GM21786 (cell line): Measurements from ENCODE around the gene MSH3.
"Not testable (repeated sequence)": the region's sequence is repeated elsewhere in the genome, so short reads cannot be mapped to it uniquely, and the experiment has no call there.

Experiments used
- ATAC-seq: cut with Tn5 transposase; IDR thresholded peaks from one replicate; pipeline ENCODE4 v1.9.1; 2021; ENCODE audit not compliant: unreplicated experiment

Gene MSH3

DNA sequence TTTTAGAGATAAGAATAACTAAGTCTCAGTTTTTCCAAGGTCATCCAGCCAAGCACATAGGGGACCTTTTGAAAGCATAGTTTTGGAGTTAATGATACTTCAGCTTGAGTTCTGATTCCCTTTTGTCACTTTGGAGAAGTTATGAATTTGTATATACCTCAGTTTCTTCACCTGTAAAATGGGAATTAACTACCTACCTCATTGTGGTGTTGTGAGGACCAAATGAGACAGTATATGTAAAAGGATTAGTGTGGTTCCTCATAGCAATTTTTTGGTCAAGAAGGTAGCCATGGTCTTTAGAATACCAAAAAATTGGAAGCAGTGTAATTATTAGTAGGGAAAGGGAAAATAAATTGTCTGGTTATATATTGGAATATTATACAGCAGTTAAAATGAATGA is 98.0 kb downstream of the MSH3 start:
- no peak for ATAC-seq

- no peak for ATAC-seq
Observed at GRCh38 chr5:80753712-80754111, 99.3 kb downstream of the MSH3 start.

- peak; percentile 53 for ATAC-seq
Observed at GRCh38 chr5:80754900-80755299, 100.4 kb downstream of the MSH3 start.

GRCh38 chr5:80755626-80756025 is 101.2 kb downstream of the MSH3 start:
- ATAC-seq, result peak; percentile 98

- no peak for ATAC-seq
Observed at GRCh38 chr5:80756292-80756691, 101.8 kb downstream of the MSH3 start.

DNA sequence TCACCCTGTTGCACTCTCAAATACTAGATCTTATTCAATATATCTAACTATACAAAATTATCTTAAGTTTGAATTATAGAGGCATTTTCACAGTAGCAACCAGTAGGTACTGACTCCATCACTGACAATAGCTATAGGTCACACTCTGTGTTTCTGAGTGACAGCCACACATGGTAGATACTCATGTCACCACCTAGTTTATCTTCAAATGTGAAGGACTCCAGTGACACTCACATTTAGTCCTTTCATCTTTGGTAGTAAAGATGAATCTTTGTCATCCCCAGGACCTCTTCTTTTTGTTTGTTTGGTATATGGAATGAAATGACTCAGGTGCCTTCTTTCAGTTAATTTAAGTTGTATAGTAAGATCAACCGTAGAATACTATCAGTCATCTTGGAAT is 102.8 kb downstream of the MSH3 start:
- no peak for ATAC-seq

- ATAC-seq, result no peak
Observed at GRCh38 chr5:80759866-80760577, 105.6 kb downstream of the MSH3 start.

GRCh38 chr5:80760680-80761079 is 106.2 kb downstream of the MSH3 start:
- ATAC-seq, result no peak

DNA sequence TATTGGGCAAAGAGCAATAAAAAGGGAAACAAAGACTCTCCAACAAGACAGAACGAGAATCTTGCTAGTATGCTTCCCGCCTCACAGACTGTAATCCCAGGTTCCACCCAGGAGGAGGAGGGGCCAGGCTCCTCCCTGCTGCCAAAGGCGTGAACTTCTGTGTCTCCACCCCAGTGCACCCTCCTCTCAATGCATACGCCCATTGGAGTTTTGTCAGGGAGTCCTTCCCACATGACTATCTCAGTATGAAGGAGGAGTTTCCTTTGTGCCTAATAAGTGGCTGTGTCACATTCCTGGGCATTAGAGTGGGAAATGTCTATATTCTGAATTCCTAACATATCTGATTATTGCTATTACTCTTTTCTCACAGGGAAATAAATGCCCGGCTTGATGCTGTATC is 106.7 kb downstream of the MSH3 start:
- no peak for ATAC-seq

DNA sequence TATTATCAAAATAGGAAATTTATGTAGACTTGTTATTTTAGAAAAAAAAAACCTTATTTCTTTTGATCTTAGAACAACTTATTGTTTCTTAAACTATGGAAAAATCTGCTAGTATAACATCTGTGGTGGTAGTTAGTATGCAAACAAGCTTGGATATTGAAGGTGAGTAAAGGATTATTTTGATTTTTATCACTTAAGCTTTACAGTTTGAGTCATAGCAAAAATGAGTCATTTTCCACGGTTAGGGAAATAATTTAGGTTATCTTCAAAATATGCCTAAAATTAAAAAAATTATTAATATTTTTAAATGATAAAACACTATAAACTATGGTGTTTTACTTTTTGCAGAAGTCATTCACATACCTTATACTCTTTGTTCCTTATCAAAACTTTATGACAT is 107.5 kb downstream of the MSH3 start:
- ATAC-seq, result no peak

DNA sequence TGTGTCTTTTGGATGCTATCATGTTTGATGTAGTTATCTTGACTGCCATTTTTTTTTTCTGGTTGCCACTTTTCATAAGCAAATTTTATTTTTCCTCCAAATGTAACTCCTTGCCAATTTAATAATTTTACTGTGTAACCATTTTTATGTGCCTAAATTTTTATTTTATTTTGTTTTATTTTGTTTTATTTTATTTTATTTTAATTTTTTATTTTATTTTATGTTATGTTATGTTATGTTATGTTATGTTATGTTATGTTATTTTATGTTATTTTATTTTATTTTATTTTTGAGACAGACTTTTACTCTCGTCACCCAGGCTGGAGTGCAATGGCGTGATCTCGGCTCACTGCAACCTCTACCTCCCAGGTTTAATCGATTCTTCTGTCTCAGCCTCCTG is 108.1 kb downstream of the MSH3 start:
- no peak for ATAC-seq

- no peak for ATAC-seq
Observed at GRCh38 chr5:80763211-80763610, 108.8 kb downstream of the MSH3 start.

GRCh38 chr5:80763873-80764647 is 109.6 kb downstream of the MSH3 start:
- ATAC-seq, result no peak

DNA sequence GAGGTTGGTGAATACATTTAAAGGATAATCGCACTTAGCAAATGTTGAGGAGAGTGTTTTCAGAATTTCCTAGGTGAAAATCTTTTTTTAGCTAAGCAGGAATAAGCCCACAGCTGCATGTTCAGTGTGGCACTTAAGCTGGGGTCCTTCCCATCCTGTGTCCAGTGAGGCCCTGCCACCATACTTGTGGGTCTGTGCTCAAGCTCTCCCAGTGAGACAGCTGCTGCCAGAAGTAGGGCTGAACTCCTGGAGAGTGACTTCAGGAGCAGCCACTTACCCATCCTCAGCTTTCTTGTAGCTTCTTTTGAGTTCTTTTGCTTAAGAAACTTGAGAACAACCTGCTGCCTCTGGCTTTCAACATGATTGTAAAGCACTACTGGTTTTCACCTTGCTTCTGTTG is 110.3 kb downstream of the MSH3 start:
- no peak for ATAC-seq

- no peak for ATAC-seq
Observed at GRCh38 chr5:80777347-80778287, 123.2 kb downstream of the MSH3 start.

GRCh38 chr5:80780024-80780423 is 125.6 kb downstream of the MSH3 start:
- ATAC-seq, result no peak

DNA sequence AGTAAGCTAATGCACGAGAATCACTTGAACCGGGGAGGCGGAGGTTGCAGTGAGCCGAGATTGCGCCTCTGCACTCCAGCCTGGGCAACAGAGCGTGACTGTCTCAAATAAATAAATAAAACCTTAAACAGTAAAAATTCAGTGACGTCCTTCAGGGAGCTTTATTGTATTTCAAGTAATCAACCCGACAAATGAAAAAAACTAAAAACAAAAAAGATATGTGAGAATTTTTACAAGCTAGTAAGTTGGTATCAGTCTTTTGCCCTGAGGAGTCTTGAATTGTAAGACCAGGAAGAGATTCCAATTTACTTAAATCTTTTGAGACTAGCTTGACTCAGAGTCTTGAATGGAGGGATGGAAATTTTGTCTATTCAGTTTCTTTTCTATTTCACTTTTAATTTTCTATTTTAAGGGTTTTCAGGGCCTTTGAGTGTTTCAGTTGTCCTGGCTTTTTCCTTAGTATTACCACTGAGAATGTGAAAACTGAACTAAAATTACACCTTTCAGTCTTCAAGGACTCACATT is 126.4 kb downstream of the MSH3 start:
- ATAC-seq, result no peak

DNA sequence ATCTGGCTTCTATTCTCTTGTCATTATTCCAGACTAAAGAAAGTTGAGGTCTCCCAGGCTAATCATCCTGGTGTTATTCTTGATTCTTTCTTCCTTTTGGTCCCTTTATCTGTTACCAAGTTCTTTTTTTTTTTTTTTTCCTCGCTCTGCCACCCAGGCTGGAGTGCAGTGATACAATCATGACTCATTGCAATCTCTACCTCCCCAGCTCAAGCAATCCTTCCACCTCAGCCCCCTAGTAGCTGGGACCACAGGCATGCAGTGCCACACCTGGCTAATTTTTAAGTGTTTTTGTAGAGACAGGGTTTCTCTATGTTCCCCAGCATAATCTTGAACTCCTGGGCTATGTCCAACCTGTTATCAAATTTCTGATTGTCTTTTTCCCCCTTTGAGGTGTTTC is 126.9 kb downstream of the MSH3 start:
- no peak for ATAC-seq

GRCh38 chr5:80782626-80783025 is 128.2 kb downstream of the MSH3 start:
- ATAC-seq, result no peak

DNA sequence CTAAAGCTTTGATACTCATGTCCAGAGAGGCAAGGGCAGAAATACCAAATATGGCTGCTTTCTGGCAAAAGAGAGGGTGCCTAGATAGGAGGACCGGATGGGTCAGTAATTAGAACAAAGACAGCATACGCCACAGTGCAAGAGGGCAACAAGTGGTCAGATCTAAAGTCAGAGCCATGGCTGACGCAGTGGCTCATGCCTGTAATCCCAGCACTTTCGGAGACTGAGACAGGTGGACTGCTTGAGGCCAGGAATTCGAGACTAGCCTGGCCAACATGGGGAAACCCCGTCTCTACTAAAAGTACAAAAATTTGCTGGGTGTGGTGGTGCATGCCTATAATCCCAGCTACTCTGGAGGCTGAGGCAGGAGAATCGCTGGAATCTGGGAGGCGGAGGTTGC is 129.3 kb downstream of the MSH3 start:
- ATAC-seq, result not testable (repeated sequence)

DNA sequence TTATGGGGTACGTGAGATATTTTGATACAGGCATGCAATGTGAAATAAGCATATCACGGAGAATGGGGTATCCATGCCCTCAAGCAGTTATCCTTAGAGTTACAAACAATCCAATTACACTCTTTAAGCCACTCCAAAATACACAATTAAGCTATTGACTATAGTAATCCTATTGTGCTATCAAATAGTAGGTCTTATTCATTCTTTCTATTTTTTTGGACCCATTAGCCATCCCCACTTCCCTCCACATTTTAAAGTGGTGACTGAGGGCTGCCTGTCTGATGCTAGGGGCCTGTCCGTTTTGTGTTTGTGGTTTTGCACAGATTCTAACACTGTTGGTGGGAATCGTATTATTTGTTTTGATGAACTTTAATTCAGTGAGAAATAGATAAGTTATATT is 130.0 kb downstream of the MSH3 start:
- ATAC-seq, result no peak
